Neural progenitor cell (in vitro differentiated cells): ENCODE data around the gene MYO16. TPM values are rescaled to one million over a fixed set of nuclear protein-coding genes. Genes with fewer than 3 reads are reported as not detected.

Source experiments
- DNase-seq: peaks from one replicate; pipeline ENCODE4 v3.0.0-alpha.2; 2016; ENCODE audit warnings: low spot score
- H2AFZ ChIP-seq: fragments of 200-600 bp; sonication (generic); replicated peaks from 2 replicates; pipeline ENCODE4 v1.6.1; 2016; ENCODE audit warnings: antibody characterized with exemption
- H3F3A ChIP-seq: fragments of 200-600 bp; sonication (generic); 2 replicates; pipeline ENCODE4 v1.6.1; 2016; ENCODE audit warnings: antibody characterized with exemption, low read depth
- H3K27ac ChIP-seq: fragments of 200-600 bp; sonication (generic); 2 replicates; pipeline ENCODE4 v1.5.1; 2016; ENCODE audit warnings: mild to moderate bottlenecking
- H3K27me3 ChIP-seq: fragments of 200-600 bp; sonication (generic); 2 replicates; pipeline ENCODE4 v1.6.1; 2016; ENCODE audit warnings: mild to moderate bottlenecking, moderate library complexity
- H3K36me3 ChIP-seq: fragments of 200-600 bp; sonication (generic); 2 replicates; pipeline ENCODE4 v1.5.1; 2016
- H3K4me1 ChIP-seq: fragments of 200-600 bp; sonication (generic); 2 replicates; pipeline ENCODE4 v1.6.1; 2016; ENCODE audit warnings: mixed run types
- H3K4me2 ChIP-seq: fragments of 200-600 bp; sonication (generic); 2 replicates; pipeline ENCODE4 v1.6.1; 2016
- H3K4me3 ChIP-seq: fragments of 200-600 bp; sonication (generic); 2 replicates; pipeline ENCODE4 v1.5.1; 2016
- H3K79me2 ChIP-seq: fragments of 200-600 bp; sonication (generic); 2 replicates; pipeline ENCODE4 v1.6.1; 2016; ENCODE audit warnings: low read depth
- H3K9ac ChIP-seq: fragments of 200-600 bp; sonication (generic); 2 replicates; pipeline ENCODE4 v1.6.1; 2016
- H3K9me3 ChIP-seq: fragments of 200-600 bp; sonication (generic); 2 replicates; pipeline ENCODE4 v1.5.1; 2016; ENCODE audit warnings: low read depth
- H4K20me1 ChIP-seq: fragments of 200-600 bp; sonication (generic); 2 replicates; pipeline ENCODE4 v1.6.1; 2016; ENCODE audit warnings: low read depth
- H3K27ac Mint-ChIP-seq: 3 replicates; pipeline ENCODE4 v1.8.0; 2021; ENCODE audit warnings: mixed read lengths
- H3K27me3 Mint-ChIP-seq: 2 replicates; pipeline ENCODE4 v1.8.0; 2022; ENCODE audit warnings: low read depth, mild to moderate bottlenecking, inconsistent platforms, moderate library complexity, mixed read lengths; ENCODE audit not compliant: insufficient read depth
- H3K36me3 Mint-ChIP-seq: 3 replicates; pipeline ENCODE4 v1.8.0; 2021; ENCODE audit warnings: mixed read lengths
- H3K4me1 Mint-ChIP-seq: 3 replicates; pipeline ENCODE4 v1.8.0; 2021; ENCODE audit warnings: mixed read lengths
- H3K4me3 Mint-ChIP-seq: 3 replicates; pipeline ENCODE4 v1.8.0; 2021; ENCODE audit warnings: mild to moderate bottlenecking, moderate library complexity, mixed read lengths
- H3K9me3 Mint-ChIP-seq: 3 replicates; pipeline ENCODE4 v1.8.0; 2020; ENCODE audit warnings: mixed read lengths
- CTCF ChIP-seq: fragments of 200-600 bp; sonication (generic); IDR thresholded peaks from 2 replicates; pipeline ENCODE4 v1.5.1; 2017; ENCODE audit warnings: antibody characterized with exemption, mild to moderate bottlenecking
- EZH2 ChIP-seq: fragments of 200-600 bp; sonication (generic); IDR thresholded peaks from 2 replicates; pipeline ENCODE4 v1.6.1; 2017; ENCODE audit warnings: antibody characterized with exemption, mild to moderate bottlenecking, moderate library complexity
- EZH2phosphoT487 ChIP-seq: fragments of 200-600 bp; sonication (generic); IDR thresholded peaks from 2 replicates; pipeline ENCODE4 v1.6.1; 2017; ENCODE audit warnings: antibody characterized with exemption
- total RNA-seq: library from RNA; depleted of rRNA; stranded (reverse); fragments of >200 nt; gene quantifications from 2 replicates; pipeline ENCODE4 v1.2.3, GENCODE V29; 2015; ENCODE audit warnings: low replicate concordance

MYO16 gene
- total RNA-seq, 1 donor from 2014 or later = 0.41 TPM

GRCh38 chr13:108828086-108828815 lies 198.8 kb downstream of the MYO16 start:
- Histone ChIP-seq H3F3A (no peaks in the 10 kb centered on the region), H3K27ac (no peak overlapping the region), H3K36me3 (no peaks in the 10 kb centered on the region), H2AFZ (no peak overlapping the region), H4K20me1 (no peaks in the 10 kb centered on the region), H3K4me1 (no peaks in the 10 kb centered on the region), H3K4me2 (no peak overlapping the region), H3K79me2 (no peaks in the 10 kb centered on the region), H3K4me3 (no peak overlapping the region), H3K27me3 (no peaks in the 10 kb centered on the region), H3K9me3 (no peaks in the 10 kb centered on the region), H3K9ac (no peak overlapping the region)
- Mint-ChIP-seq H3K27ac (no peak overlapping the region), H3K36me3 (no peaks in the 10 kb centered on the region), H3K9me3 (peaks cover 10% of the 10 kb centered on the region), H3K4me3 (no peak overlapping the region), H3K27me3 (no peaks in the 10 kb centered on the region), H3K4me1 (no peaks in the 10 kb centered on the region)
- DNase-seq = no peak
- TF ChIP-seq EZH2phosphoT487 (no peak), CTCF (no peak), EZH2 (no peak)

GRCh38 chr13:108830916-108831315 lies 201.5 kb downstream of the MYO16 start:
- Histone ChIP-seq H3K27ac (no peak overlapping the region), H3K4me2 (no peak overlapping the region), H3K79me2 (no peaks in the 10 kb centered on the region), H4K20me1 (no peaks in the 10 kb centered on the region), H2AFZ (no peak overlapping the region), H3K4me1 (no peaks in the 10 kb centered on the region), H3K9me3 (no peaks in the 10 kb centered on the region), H3F3A (no peaks in the 10 kb centered on the region), H3K27me3 (no peaks in the 10 kb centered on the region), H3K9ac (no peak overlapping the region), H3K4me3 (no peak overlapping the region), H3K36me3 (no peaks in the 10 kb centered on the region)
- no peak overlapping the region for H3K27ac Mint-ChIP-seq
- TF ChIP-seq CTCF = no peak
- no peak for TF ChIP-seq EZH2phosphoT487
- TF ChIP-seq EZH2 = no peak
- no peak overlapping the region for H3K4me3 Mint-ChIP-seq
- peaks cover 6% of the 10 kb centered on the region for H3K4me1 Mint-ChIP-seq
- peaks cover 5% of the 10 kb centered on the region for H3K36me3 Mint-ChIP-seq
- peaks cover 4% of the 10 kb centered on the region for H3K27me3 Mint-ChIP-seq
- H3K9me3 Mint-ChIP-seq = peaks cover 18% of the 10 kb centered on the region
- no peak for DNase-seq

GRCh38 chr13:108833531-108833930 lies 204.1 kb downstream of the MYO16 start:
- Histone ChIP-seq H3K27me3 (no peaks in the 10 kb centered on the region), H2AFZ (no peak overlapping the region), H3K79me2 (no peaks in the 10 kb centered on the region), H3K36me3 (no peaks in the 10 kb centered on the region), H3K4me2 (no peak overlapping the region), H3K27ac (no peak overlapping the region), H3K9me3 (no peaks in the 10 kb centered on the region), H3K4me1 (no peaks in the 10 kb centered on the region), H3K4me3 (no peak overlapping the region), H3K9ac (no peak overlapping the region), H4K20me1 (no peaks in the 10 kb centered on the region), H3F3A (no peaks in the 10 kb centered on the region)
- TF ChIP-seq CTCF (no peak), EZH2 (no peak), EZH2phosphoT487 (no peak)
- Mint-ChIP-seq H3K4me3 (no peak overlapping the region), H3K36me3 (peaks cover 5% of the 10 kb centered on the region), H3K27ac (no peak overlapping the region), H3K27me3 (peaks cover 4% of the 10 kb centered on the region), H3K9me3 (peaks cover 20% of the 10 kb centered on the region), H3K4me1 (peaks cover 6% of the 10 kb centered on the region)
- no peak for DNase-seq
